Measurements from ENCODE around the gene CLMN.

DNA sequence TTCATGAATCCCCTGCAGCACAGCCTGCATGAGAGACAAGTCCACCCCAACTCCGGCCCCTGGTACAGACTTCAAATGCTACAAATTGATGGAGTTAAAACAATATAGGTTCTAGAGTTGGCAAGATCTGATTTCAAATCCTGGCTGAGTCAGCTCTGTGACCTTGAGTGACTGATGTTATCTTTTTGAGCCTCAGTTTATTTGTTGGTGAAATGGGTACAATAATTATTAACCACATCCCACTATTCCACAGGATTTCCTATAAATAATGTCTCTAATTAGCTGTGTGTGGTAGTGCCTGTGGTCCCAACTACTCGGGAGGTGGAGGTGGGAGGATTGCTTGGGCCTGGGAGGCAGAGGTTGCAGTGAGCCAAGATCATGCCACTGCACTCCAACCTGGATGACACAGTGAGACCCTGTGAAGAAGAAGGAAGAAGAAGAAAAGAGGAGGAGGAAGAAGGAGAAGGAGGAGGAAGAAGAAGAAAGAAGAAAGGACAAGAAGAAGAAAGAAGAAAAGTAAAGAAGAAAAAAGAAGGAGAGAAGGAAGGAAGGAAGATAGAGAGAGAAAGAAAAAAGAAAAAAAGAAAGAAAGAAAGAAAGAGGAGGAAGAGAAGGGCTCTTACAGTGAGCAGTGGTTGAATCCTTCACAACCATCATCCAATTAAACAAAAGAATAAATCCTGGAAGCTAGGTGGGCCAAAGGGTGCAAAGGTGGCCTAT is 122.7 kb downstream of the CLMN start:
- TF ChIP-seq, protein P1, sequence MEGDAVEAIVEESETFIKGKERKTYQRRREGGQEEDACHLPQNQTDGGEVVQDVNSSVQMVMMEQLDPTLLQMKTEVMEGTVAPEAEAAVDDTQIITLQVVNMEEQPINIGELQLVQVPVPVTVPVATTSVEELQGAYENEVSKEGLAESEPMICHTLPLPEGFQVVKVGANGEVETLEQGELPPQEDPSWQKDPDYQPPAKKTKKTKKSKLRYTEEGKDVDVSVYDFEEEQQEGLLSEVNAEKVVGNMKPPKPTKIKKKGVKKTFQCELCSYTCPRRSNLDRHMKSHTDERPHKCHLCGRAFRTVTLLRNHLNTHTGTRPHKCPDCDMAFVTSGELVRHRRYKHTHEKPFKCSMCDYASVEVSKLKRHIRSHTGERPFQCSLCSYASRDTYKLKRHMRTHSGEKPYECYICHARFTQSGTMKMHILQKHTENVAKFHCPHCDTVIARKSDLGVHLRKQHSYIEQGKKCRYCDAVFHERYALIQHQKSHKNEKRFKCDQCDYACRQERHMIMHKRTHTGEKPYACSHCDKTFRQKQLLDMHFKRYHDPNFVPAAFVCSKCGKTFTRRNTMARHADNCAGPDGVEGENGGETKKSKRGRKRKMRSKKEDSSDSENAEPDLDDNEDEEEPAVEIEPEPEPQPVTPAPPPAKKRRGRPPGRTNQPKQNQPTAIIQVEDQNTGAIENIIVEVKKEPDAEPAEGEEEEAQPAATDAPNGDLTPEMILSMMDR (IDR thresholded peaks at IDR 0.05): no peak
- no peak for TF ChIP-seq EZH2 (IDR thresholded peaks at IDR 0.05; ENCODE audit: borderline replicate concordance, insufficient read depth, low read depth, low read length, poor library complexity, severe bottlenecking)
